Colonic mucosa (tissue), 4 donors: ENCODE data around the gene USP32. TPM values are rescaled to one million over a fixed set of nuclear protein-coding genes. Genes with fewer than 3 reads are reported as not detected.

ENCODE experiments used
- DNase-seq: peaks from one replicate; pipeline ENCODE4 v3.0.0-alpha.2; 2020
- H3K27ac ChIP-seq: fragments of 200-600 bp; one replicate; pipeline ENCODE4 v1.8.0; 2021
- H3K27me3 ChIP-seq: fragments of 200-600 bp; one replicate; pipeline ENCODE4 v1.8.0; 2021
- H3K36me3 ChIP-seq: fragments of 200-600 bp; one replicate; pipeline ENCODE4 v1.8.0; 2021
- H3K4me1 ChIP-seq: fragments of 200-600 bp; one replicate; pipeline ENCODE4 v1.8.0; 2021; ENCODE audit warnings: mild to moderate bottlenecking
- H3K4me3 ChIP-seq: fragments of 200-600 bp; one replicate; pipeline ENCODE4 v1.8.0; 2021
- H3K9ac ChIP-seq, 2 donors: one replicate each; pipeline ENCODE4 v1.7.0; 2013; ENCODE audit warnings: control low read depth in 2 of 2, low read depth in 2 of 2, low read length in 2 of 2
- H3K9me3 ChIP-seq: fragments of 200-600 bp; one replicate; pipeline ENCODE4 v1.8.0; 2021
- intact Hi-C: fragments of 100-400 bp; cut with DNase I; formaldehyde crosslinking; loops from one replicate; pipeline ENCODE4 v1.14.1; 2022
- total RNA-seq, 2 donors: library from RNA; stranded (reverse); fragmentation: NEBNext Ultra II Directional in 1 of 2; extraction: Animal tissue kit (Norgen Biotek cat#: 25700) in 1 of 2; gene quantifications; one replicate each; pipeline ENCODE4 v1.2.1, GENCODE V29; 2021
- TF ChIP-seq, protein P1 (sequence below): fragments of 200-600 bp; IDR thresholded peaks from one replicate; pipeline ENCODE4 v1.8.0; 2022; ENCODE audit warnings: antibody characterized with exemption, mild to moderate bottlenecking
- donor health status: healthy.
- donor health status: DM: no; HTN: no; CAD: no.
- donor health status: DM: no; HTN: no; CAD: no.

The USP32 gene
- total RNA-seq, 2 donors from 2014 or later: 28.9 to 52.1 TPM

- intact Hi-C loops: no loop called here
- Histone ChIP-seq H3K27ac (no peak overlapping the region), H3K9me3 (no peaks in the 10 kb centered on the region), H3K9ac (peak overlapping the region in 1 of 2 donors; percentile 19), H3K4me1 (peaks cover 30% of the 10 kb centered on the region), H3K36me3 (no peaks in the 10 kb centered on the region), H3K4me3 (no peak overlapping the region), H3K27me3 (no peaks in the 10 kb centered on the region)
- TF ChIP-seq, protein P1, sequence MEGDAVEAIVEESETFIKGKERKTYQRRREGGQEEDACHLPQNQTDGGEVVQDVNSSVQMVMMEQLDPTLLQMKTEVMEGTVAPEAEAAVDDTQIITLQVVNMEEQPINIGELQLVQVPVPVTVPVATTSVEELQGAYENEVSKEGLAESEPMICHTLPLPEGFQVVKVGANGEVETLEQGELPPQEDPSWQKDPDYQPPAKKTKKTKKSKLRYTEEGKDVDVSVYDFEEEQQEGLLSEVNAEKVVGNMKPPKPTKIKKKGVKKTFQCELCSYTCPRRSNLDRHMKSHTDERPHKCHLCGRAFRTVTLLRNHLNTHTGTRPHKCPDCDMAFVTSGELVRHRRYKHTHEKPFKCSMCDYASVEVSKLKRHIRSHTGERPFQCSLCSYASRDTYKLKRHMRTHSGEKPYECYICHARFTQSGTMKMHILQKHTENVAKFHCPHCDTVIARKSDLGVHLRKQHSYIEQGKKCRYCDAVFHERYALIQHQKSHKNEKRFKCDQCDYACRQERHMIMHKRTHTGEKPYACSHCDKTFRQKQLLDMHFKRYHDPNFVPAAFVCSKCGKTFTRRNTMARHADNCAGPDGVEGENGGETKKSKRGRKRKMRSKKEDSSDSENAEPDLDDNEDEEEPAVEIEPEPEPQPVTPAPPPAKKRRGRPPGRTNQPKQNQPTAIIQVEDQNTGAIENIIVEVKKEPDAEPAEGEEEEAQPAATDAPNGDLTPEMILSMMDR: no peak
- DNase-seq: no peak
These were observed 223.3 kb downstream of the USP32 start for GRCh38 chr17:60168654-60169053.

DNA sequence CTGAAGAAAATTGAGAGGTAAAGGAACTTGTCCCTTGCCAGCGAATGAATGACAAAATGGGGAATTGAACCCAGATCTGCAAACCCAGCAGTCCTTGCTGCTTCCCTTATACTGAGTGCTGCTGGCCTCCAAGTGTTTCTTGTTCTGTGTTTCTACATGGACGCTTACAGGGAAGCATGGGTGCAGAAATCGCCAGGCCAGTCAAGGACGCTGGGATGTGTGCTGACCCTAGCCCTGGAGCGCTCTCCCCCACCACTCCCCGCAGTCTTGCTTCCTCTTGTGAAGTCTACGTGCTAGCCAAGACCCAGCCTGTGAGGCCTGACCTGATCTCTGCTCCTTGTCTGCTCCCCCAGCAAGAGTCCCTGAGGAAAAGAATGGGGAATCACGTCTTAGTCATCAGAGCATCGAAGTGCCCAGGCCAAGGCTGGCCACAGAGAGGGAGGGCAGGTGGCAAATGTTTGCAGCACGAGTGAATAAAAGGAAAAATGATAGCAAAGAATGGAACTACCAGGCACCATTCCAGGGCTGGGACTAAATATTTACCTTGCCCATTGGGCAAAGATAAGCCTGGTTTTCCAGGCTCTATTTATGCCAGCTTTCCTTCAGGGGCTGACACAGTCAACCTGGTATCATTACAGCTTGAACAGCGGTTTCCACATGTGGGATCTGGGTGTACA is 224.7 kb downstream of the USP32 start:
- DNase-seq: peak; percentile 51
- TF ChIP-seq, protein P1: no peak
- Histone ChIP-seq H3K9ac (peak overlapping the region in 1 of 2 donors; percentile 26), H3K36me3 (no peaks in the 10 kb centered on the region), H3K27ac (peak overlapping the region; percentile 57), H3K9me3 (no peaks in the 10 kb centered on the region), H3K4me1 (peaks cover 29% of the 10 kb centered on the region), H3K4me3 (no peak overlapping the region), H3K27me3 (no peaks in the 10 kb centered on the region)
- intact Hi-C loops: no loop called here

DNA sequence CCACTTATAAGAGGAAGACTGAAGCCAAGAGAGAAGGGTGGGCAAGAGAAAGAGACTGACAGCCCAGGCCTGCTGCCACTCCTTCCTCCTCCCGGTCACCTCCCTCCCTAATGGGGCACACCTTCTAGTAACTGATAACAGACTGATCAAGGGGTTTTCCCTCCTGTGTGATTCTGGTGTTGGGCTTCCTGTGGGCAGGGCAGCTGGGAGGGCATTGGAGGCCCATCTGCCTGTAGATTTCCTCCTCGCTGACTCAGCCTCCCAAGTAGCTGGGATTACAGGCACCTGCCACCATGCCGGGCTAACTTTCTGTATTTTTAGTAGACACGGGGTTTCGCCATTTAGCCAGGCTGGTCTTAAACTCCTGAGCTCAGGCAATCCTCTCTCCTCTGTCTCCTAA is 226.0 kb downstream of the USP32 start:
- Histone ChIP-seq H3K27ac (peak overlapping the region; percentile 57), H3K4me1 (peaks cover 29% of the 10 kb centered on the region), H3K9ac (peak overlapping the region in 1 of 2 donors; percentile 19), H3K4me3 (no peak overlapping the region), H3K27me3 (no peaks in the 10 kb centered on the region), H3K9me3 (no peaks in the 10 kb centered on the region), H3K36me3 (no peaks in the 10 kb centered on the region)
- TF ChIP-seq, protein P1: no peak
- DNase-seq: peak; percentile 81
- intact Hi-C loops: no loop called here

DNA sequence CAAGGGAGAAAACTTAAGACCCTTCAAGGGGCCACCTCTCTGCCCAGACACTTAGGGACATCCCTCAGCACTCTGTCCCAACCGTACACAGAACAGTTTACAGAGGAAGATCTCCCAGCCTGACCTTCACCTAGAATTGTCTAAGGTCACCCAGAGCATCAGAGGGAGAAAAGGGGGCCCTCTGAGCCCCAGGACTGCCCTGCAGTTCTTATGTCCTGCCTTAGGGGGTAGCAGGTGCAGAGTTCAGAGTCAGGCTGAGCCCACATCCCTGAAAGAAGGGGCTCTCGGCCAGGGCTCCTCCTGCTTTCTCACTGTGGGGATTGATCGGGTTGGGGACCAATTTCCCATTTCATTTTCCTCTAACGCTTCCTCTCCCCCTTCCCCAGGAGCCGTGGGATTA is 226.7 kb downstream of the USP32 start:
- TF ChIP-seq, protein P1: no peak
- Histone ChIP-seq H3K4me3 (no peak overlapping the region), H3K9me3 (no peaks in the 10 kb centered on the region), H3K9ac (no peak overlapping the region), H3K36me3 (no peaks in the 10 kb centered on the region), H3K27me3 (no peaks in the 10 kb centered on the region), H3K4me1 (peaks cover 23% of the 10 kb centered on the region), H3K27ac (no peak overlapping the region)
- no peak for DNase-seq
- intact Hi-C loops: no loop called here

DNA sequence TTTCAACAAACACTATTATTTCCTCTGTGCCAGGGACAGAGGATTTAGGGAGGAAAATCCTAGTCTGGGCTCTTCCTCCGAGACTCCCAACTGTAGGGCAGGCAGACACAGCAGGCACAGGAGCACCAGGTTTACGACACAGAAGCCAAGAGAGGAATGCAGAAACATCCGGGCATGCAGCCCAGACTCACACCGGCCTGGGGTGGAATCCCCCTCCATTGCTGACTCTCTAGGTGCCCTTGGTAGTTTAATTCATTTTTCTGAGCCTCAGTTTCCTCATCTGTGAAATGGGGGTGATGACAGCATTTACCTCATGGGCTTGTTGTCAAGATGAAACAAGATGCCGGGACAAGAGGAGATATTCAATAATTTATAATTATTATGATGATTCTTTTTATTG is 227.2 kb downstream of the USP32 start:
- TF ChIP-seq, protein P1: no peak
- no peaks in the 10 kb centered on the region for H3K9me3 ChIP-seq
- no peaks in the 10 kb centered on the region for H3K27me3 ChIP-seq
- intact Hi-C loops: no loop called here
- H3K9ac ChIP-seq: no peak overlapping the region
- no peak overlapping the region for H3K27ac ChIP-seq
- peaks cover 18% of the 10 kb centered on the region for H3K4me1 ChIP-seq
- no peak for DNase-seq
- no peaks in the 10 kb centered on the region for H3K36me3 ChIP-seq
- no peak overlapping the region for H3K4me3 ChIP-seq
